ENCODE measurements around the gene FAR2. TPM values are rescaled to one million over a fixed set of nuclear protein-coding genes. Genes with fewer than 3 reads are reported as not detected.

FAR2 gene
- total RNA-seq, 1 experiment from 2014 or later: 22.1 TPM

DNA sequence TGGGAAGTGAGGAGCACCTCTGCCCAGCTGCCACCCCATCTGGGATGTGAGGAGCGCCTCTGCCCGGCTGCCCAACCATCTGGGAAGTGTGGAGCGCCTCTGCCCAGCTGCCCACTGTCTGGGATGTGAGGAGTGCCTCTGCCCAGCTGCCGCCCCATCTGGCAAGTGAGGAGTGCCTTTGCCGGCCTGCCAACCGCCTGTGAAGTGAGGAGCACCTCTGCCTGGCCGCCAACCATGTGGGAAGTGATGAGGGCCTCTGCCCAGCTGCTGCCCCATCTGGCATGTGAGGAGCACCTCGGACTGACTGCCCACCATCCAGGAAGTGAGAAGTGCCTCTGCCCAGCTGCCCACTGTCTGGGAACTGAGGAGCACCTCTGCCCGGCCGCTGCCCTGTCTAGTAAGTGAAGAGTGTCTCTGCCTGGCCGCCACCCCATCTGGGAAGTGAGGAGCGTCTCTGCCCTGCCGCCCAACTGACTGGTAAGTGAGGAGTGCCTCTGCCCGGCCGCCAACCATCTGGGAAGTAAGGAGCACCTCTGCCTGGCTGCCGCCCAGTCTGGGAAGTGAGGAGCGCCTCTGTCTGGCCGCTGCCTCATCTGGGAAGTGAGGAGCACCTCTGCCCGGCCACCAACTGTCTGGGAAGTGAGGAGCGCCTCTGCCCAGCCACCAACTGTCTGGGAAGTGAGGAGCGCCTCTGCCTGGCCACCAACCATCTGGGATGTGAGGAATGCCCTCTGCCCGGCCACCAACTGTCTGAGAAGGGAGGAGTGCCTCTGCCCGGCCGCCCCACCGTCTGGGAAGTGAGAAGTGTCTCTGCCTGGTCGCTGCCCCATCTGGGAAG, 22.6 kb downstream of the FAR2 start:
- Histone ChIP-seq H4K5ac (ENCODE audit: insufficient read length, low read depth, low read length) (no peak overlapping the region), H2BK12ac (ENCODE audit: insufficient read length, low read depth, low read length) (no peak overlapping the region), H3K9me3 (ENCODE audit: control insufficient read depth, low read depth, low read length) (no peaks in the 10 kb centered on the region), H3K27ac (ENCODE audit: insufficient read length, low read depth, low read length) (no peak overlapping the region), H3K18ac (ENCODE audit: insufficient read length, low read depth, low read length) (no peak overlapping the region), H3K56ac (ENCODE audit: insufficient read length, low read depth, low read length) (no peak overlapping the region), H3T11ph (ENCODE audit: low read length) (no peak overlapping the region), H3K27me3 (ENCODE audit: insufficient read depth, low read length) (no peaks in the 10 kb centered on the region), H3K4ac (ENCODE audit: low read depth, low read length) (no peak overlapping the region), H2AFZ (ENCODE audit: low read length) (no peak overlapping the region), H2BK120ac (ENCODE audit: low read depth, low read length, poor library complexity, severe bottlenecking) (no peak overlapping the region), H3K79me1 (ENCODE audit: insufficient read depth, low read depth, low read length, poor library complexity, severe bottlenecking) (no peaks in the 10 kb centered on the region), H3K23ac (ENCODE audit: insufficient read length, low read depth, low read length) (no peak overlapping the region), H2BK20ac (ENCODE audit: low read depth, low read length, poor library complexity, severe bottlenecking) (no peak overlapping the region), H2BK15ac (ENCODE audit: low read depth, low read length) (no peak overlapping the region), H3K4me1 (ENCODE audit: insufficient read depth, low read length) (no peaks in the 10 kb centered on the region), H2AK5ac (ENCODE audit: insufficient read length, low read length) (no peak overlapping the region), H3K14ac (ENCODE audit: insufficient read depth, low read length) (no peak overlapping the region), H3K9ac (ENCODE audit: extremely low read depth, insufficient read length, low read length) (no peak overlapping the region), H3K23me2 (ENCODE audit: insufficient read length, low read depth, low read length, poor library complexity, severe bottlenecking) (no peaks in the 10 kb centered on the region), H4K91ac (ENCODE audit: insufficient read length, low read depth, low read length) (no peak overlapping the region), H2BK5ac (ENCODE audit: insufficient read length, low read length) (no peak overlapping the region), H3K4me2 (ENCODE audit: insufficient read depth, insufficient read length, low read length) (no peak overlapping the region), H4K8ac (replicated peaks; ENCODE audit: insufficient read length, low read depth, low read length) (no peak overlapping the region), H3K79me2 (ENCODE audit: insufficient read depth, low read length) (no peaks in the 10 kb centered on the region), H4K20me1 (ENCODE audit: control insufficient read depth, insufficient read depth, insufficient read length) (no peaks in the 10 kb centered on the region)
- Mint-ChIP-seq H3K4me1 (peaks cover 13 to 22% of the 10 kb centered on the region in 2 experiments), H3K27ac (no peak overlapping the region), H3K27me3 (ENCODE audit: low read depth) (no peaks in the 10 kb centered on the region), H3K4me3 (no peak overlapping the region; a peak in 1 of 5 replicates), H3K36me3 (ENCODE audit: insufficient read depth in 1 of 3, low read depth in 3 of 3) (peaks cover 39 to 53% (median 49%) of the 10 kb centered on the region in 3 experiments), H3K9me3 (peaks cover 23 to 29% of the 10 kb centered on the region in 2 experiments)
- no peak for DNase-seq
- no CpG with 5 or more reads among the region's 26 CpGs for WGBS (ENCODE audit: extremely low coverage, insufficient read length, low lambda C conversion rate)
- TF ChIP-seq, protein P1, sequence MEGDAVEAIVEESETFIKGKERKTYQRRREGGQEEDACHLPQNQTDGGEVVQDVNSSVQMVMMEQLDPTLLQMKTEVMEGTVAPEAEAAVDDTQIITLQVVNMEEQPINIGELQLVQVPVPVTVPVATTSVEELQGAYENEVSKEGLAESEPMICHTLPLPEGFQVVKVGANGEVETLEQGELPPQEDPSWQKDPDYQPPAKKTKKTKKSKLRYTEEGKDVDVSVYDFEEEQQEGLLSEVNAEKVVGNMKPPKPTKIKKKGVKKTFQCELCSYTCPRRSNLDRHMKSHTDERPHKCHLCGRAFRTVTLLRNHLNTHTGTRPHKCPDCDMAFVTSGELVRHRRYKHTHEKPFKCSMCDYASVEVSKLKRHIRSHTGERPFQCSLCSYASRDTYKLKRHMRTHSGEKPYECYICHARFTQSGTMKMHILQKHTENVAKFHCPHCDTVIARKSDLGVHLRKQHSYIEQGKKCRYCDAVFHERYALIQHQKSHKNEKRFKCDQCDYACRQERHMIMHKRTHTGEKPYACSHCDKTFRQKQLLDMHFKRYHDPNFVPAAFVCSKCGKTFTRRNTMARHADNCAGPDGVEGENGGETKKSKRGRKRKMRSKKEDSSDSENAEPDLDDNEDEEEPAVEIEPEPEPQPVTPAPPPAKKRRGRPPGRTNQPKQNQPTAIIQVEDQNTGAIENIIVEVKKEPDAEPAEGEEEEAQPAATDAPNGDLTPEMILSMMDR (conservative IDR thresholded peaks at IDR 0.05): no peak
